ENCODE data around the gene ECI1.

The ECI1 gene

DNA sequence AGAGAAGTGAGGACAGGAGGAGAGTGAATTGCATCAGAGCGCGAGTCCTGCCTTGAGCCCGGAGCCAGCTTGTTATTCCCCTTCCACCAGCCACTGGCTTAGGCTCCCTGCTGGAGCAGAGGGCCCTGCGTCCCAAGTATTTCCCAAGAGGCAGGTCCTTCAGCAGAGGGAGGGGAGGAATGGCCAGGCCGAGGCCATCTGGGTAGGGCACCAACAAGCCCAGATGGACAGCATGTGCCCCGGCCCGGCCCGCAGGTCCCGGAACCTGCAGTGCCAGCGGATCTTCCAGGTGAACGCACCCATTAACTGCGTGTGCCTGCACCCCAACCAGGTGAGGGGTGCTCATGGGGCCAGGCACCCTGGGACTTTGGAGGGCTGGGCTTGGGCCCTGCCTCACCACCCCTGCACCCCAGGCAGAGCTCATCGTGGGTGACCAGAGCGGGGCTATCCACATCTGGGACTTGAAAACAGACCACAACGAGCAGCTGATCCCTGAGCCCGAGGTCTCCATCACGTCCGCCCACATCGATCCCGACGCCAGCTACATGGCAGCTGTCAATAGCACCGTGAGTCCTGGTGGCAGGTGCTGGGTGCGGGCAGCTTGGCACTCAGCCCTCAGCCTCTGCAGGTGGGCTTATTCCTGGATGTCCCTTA lies 44.5 kb downstream of the ECI1 start:
- Histone ChIP-seq H3K9me3 (ENCODE audit: insufficient read depth, low read depth, low read length) (no peaks in the 10 kb centered on the region), H3F3A (ENCODE audit: low read depth) (no peaks in the 10 kb centered on the region), H4K20me1 (ENCODE audit: insufficient read depth, low read length, poor library complexity, severe bottlenecking) (no peaks in the 10 kb centered on the region), H2AFZ (ENCODE audit: low read length) (no peak overlapping the region), H3K36me3 (ENCODE audit: insufficient read depth, low read length) (no peaks in the 10 kb centered on the region), H3K4me3 (ENCODE audit: low read length, poor library complexity, severe bottlenecking) (no peak overlapping the region), H3K4me1 (ENCODE audit: insufficient read depth, low read length, poor library complexity, severe bottlenecking) (no peaks in the 10 kb centered on the region), H3K9me2 (replicated peaks; ENCODE audit: low read depth, low read length) (no peaks in the 10 kb centered on the region), H3K79me2 (ENCODE audit: insufficient read depth, low read length) (peaks cover 6% of the 10 kb centered on the region; the same call in 1 of the 2 replicates), H3K27me3 (ENCODE audit: insufficient read depth, low read length, poor library complexity, severe bottlenecking) (no peaks in the 10 kb centered on the region), H3K4me2 (ENCODE audit: low read depth, low read length, poor library complexity, severe bottlenecking) (no peak overlapping the region), H3K9ac (ENCODE audit: low read depth, low read length, poor library complexity, severe bottlenecking) (no peak overlapping the region)
- TF ChIP-seq, protein P1, sequence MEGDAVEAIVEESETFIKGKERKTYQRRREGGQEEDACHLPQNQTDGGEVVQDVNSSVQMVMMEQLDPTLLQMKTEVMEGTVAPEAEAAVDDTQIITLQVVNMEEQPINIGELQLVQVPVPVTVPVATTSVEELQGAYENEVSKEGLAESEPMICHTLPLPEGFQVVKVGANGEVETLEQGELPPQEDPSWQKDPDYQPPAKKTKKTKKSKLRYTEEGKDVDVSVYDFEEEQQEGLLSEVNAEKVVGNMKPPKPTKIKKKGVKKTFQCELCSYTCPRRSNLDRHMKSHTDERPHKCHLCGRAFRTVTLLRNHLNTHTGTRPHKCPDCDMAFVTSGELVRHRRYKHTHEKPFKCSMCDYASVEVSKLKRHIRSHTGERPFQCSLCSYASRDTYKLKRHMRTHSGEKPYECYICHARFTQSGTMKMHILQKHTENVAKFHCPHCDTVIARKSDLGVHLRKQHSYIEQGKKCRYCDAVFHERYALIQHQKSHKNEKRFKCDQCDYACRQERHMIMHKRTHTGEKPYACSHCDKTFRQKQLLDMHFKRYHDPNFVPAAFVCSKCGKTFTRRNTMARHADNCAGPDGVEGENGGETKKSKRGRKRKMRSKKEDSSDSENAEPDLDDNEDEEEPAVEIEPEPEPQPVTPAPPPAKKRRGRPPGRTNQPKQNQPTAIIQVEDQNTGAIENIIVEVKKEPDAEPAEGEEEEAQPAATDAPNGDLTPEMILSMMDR (conservative IDR thresholded peaks at IDR 0.05; ENCODE audit: low read length) = no peak
- TF ChIP-seq EZH2phosphoT487 (IDR thresholded peaks at IDR 0.05; ENCODE audit: borderline replicate concordance) = no peak

DNA sequence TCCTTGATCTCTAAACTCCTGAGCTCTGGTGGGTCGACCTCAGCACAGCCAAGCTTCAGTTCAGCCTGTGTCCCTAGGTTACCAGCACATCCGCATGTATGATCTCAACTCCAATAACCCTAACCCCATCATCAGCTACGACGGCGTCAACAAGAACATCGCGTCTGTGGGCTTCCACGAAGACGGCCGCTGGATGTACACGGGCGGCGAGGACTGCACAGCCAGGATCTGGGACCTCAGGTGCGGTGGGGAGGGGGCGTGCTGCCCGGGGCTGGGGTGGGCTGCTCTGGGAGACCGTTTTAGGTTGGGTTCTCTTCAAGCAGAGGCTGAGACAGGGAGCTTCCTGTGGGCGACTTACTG lies 45.0 kb downstream of the ECI1 start:
- peak overlapping the region; percentile 82 for H3K4me3 ChIP-seq (ENCODE audit: low read length, poor library complexity, severe bottlenecking)

DNA sequence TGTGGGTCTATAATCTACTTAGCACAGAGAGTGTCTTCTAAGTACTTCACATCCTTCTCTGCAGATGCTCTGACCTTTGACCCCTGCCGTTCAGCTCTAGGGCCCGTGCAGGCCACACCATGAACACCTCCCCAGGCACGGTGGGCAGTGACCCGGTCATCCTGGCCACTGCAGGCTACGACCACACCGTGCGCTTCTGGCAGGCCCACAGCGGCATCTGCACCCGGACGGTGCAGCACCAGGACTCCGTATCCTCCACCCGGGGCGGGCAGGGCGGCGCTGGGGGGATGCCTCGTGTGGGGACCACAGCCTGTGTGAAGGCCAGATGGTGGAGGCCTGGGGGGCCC lies 45.4 kb downstream of the ECI1 start:
- Histone ChIP-seq H3K79me2 (ENCODE audit: insufficient read depth, low read length) (peaks cover 6% of the 10 kb centered on the region; the same call in 1 of the 2 replicates), H3K27me3 (ENCODE audit: insufficient read depth, low read length, poor library complexity, severe bottlenecking) (no peaks in the 10 kb centered on the region), H3K4me3 (ENCODE audit: low read length, poor library complexity, severe bottlenecking) (peak overlapping the region; percentile 82), H3K4me1 (ENCODE audit: insufficient read depth, low read length, poor library complexity, severe bottlenecking) (no peaks in the 10 kb centered on the region), H4K20me1 (ENCODE audit: insufficient read depth, low read length, poor library complexity, severe bottlenecking) (no peaks in the 10 kb centered on the region), H2AFZ (ENCODE audit: low read length) (peak overlapping the region; percentile 83; the same call in 1 of the 2 replicates), H3K36me3 (ENCODE audit: insufficient read depth, low read length) (no peaks in the 10 kb centered on the region), H3K9ac (ENCODE audit: low read depth, low read length, poor library complexity, severe bottlenecking) (peak overlapping the region; percentile 79), H3F3A (ENCODE audit: low read depth) (no peaks in the 10 kb centered on the region), H3K4me2 (ENCODE audit: low read depth, low read length, poor library complexity, severe bottlenecking) (peak overlapping the region; percentile 87), H3K9me2 (replicated peaks; ENCODE audit: low read depth, low read length) (no peaks in the 10 kb centered on the region), H3K9me3 (ENCODE audit: insufficient read depth, low read depth, low read length) (no peaks in the 10 kb centered on the region)
- TF ChIP-seq EZH2phosphoT487 (IDR thresholded peaks at IDR 0.05; ENCODE audit: borderline replicate concordance) = no peak
- TF ChIP-seq, protein P1 (conservative IDR thresholded peaks at IDR 0.05; ENCODE audit: low read length) = no peak

More for the DNA sequence above, 45.0 kb downstream of the ECI1 start:
- Histone ChIP-seq H4K20me1 (ENCODE audit: insufficient read depth, low read length, poor library complexity, severe bottlenecking) (no peaks in the 10 kb centered on the region), H3K4me1 (ENCODE audit: insufficient read depth, low read length, poor library complexity, severe bottlenecking) (no peaks in the 10 kb centered on the region), H2AFZ (ENCODE audit: low read length) (no peak overlapping the region), H3K9me2 (replicated peaks; ENCODE audit: low read depth, low read length) (no peaks in the 10 kb centered on the region), H3K79me2 (ENCODE audit: insufficient read depth, low read length) (peaks cover 6% of the 10 kb centered on the region; the same call in 1 of the 2 replicates), H3K36me3 (ENCODE audit: insufficient read depth, low read length) (no peaks in the 10 kb centered on the region), H3K9ac (ENCODE audit: low read depth, low read length, poor library complexity, severe bottlenecking) (peak overlapping the region; percentile 79), H3K4me2 (ENCODE audit: low read depth, low read length, poor library complexity, severe bottlenecking) (peak overlapping the region; percentile 87), H3F3A (ENCODE audit: low read depth) (no peaks in the 10 kb centered on the region), H3K27me3 (ENCODE audit: insufficient read depth, low read length, poor library complexity, severe bottlenecking) (no peaks in the 10 kb centered on the region), H3K9me3 (ENCODE audit: insufficient read depth, low read depth, low read length) (no peaks in the 10 kb centered on the region)
- no peak for TF ChIP-seq EZH2phosphoT487 (IDR thresholded peaks at IDR 0.05; ENCODE audit: borderline replicate concordance)
- TF ChIP-seq, protein P1 (conservative IDR thresholded peaks at IDR 0.05; ENCODE audit: low read length) = no peak
